Measurements from ENCODE around the gene S100A9.

- TF ChIP-seq POLR2AphosphoS5 (IDR thresholded peaks at IDR 0.05) (no peak), POLR2A (IDR thresholded peaks at IDR 0.05) (no peak)
Measured at GRCh38 chr1:153393926-153394325, 36.3 kb downstream of the S100A9 start.
